HG03575 (cell line): ENCODE data around the gene HDAC11.

ENCODE experiments used
- ATAC-seq: cut with Tn5 transposase; IDR thresholded peaks from one replicate; pipeline ENCODE4 v1.9.1; 2021; ENCODE audit not compliant: unreplicated experiment, insufficient number of reproducible peaks, low FRiP score; ENCODE audit errors: extremely low read depth

HDAC11 gene

DNA sequence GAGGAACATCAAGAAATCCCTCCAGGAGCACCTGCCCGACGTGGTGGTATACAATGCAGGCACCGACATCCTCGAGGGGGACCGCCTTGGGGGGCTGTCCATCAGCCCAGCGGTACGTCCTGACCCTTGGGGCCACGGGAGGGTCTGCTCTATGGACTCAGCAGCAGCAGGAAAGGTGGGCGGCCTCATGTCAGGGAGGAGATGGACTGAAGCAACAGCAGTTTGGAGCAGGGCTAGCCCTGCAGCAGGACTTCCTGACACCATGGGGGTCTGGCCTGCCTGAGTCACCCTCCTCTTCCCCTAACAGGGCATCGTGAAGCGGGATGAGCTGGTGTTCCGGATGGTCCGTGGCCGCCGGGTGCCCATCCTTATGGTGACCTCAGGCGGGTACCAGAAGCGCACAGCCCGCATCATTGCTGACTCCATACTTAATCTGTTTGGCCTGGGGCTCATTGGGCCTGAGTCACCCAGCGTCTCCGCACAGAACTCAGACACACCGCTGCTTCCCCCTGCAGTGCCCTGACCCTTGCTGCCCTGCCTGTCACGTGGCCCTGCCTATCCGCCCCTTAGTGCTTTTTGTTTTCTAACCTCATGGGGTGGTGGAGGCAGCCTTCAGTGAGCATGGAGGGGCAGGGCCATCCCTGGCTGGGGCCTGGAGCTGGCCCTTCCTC, 24.2 kb downstream of the HDAC11 start:
- no peak for ATAC-seq

- no peak for ATAC-seq
These were observed 25.3 kb downstream of the HDAC11 start for GRCh38 chr3:13505147-13506130.

DNA sequence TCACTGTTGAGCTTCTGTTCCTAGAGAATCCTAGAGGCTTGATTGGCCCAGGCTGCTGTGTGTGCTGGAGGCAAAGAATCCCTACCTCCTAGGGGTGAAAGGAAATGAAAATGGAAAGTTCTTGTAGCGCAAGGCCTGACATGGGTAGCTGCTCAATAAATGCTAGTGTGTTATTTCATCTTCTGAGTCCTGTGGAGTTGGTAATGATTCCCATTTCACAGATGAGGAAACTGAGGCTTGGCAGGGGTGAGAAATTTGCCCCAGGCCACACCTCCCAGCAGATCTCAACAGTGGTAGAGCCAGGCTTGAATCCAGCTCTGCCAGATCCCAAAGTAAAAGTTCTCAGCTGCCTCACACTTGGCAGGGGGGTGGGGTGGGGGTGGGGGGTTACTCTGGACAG, 26.1 kb downstream of the HDAC11 start:
- ATAC-seq = no peak

DNA sequence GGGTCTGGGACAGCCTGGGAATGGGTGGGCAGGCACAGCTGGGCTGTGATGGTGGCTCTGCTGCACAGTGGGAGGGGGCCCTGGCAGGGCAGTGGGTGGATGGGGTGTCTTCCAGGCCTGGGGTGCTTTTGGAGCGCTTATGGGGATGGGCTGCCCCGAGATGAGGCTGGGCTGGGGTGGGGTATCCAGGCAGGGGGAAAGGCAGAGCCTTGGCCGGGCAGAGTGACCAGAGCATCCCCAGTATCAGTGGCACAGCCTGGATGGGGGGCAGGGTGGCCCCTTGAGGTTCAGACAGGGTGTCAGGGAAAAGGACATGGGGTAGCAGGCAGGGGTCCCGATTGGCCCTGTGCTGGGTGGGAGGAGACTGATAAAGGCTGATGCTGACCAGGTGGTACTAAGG, 26.6 kb downstream of the HDAC11 start:
- no peak for ATAC-seq

- ATAC-seq = no peak
These were observed 27.1 kb downstream of the HDAC11 start for GRCh38 chr3:13507247-13507569.

DNA sequence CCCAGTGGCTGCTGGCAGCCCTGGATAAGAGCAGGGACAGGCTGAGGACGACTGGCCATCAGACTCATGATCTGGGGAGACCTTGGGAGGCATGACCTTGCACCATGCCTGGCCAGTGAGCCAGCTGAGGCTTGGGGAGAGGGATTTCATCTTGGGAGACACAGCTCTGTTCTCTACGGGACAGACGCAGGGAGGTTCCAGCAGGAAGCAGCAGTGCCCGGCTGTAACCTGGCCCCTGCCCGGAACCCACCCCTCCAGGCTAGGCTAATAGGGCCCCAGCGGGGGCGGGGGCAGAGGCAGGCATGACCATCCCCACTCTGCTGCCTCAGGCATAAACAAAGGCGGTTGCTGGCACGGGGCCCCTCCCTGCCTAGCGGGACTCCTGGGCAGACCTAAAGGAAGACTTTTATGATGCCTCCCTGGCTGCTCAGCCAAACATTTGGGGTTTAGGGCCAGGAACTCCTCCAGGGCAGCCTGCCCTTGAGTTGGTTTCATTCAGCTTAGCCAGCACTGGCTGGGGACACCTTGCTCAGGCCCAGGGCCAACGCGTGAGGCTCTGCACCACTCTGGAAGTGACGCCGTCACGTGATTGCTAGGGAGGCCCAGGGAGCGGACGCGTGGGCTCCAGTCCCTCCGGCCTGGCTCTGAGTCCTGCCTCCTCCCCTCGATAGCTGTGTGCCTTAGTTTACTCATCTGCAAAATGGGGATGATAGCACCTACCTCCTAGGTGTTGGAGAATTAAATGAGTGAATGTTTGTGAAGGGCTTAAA, 27.6 kb downstream of the HDAC11 start:
- no peak for ATAC-seq

DNA sequence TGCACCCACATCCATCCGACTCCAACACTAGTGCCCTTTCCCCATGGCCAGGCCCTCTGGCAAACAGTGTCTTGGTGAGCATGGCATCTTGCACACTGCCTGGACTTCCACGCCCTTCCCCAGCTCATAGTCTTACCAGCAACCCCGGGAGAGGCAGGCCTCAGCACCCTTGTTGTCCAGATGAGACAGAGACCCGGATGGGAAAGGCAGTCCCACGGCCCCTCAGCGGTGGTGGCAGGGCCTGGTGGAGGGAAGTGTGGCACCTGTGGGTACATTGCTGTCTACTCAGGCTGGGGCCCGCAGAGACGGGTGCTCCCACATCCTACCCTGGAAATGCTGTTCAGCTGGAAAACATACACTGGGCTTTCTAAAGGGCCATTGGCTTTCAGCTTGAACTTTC, 28.4 kb downstream of the HDAC11 start:
- no peak for ATAC-seq

GRCh38 chr3:13509059-13509815, 29.1 kb downstream of the HDAC11 start:
- no peak for ATAC-seq

- ATAC-seq = no peak
These were observed 29.7 kb downstream of the HDAC11 start for GRCh38 chr3:13509816-13510192.

- ATAC-seq = no peak
These were observed 32.3 kb downstream of the HDAC11 start for GRCh38 chr3:13512451-13512850.

DNA sequence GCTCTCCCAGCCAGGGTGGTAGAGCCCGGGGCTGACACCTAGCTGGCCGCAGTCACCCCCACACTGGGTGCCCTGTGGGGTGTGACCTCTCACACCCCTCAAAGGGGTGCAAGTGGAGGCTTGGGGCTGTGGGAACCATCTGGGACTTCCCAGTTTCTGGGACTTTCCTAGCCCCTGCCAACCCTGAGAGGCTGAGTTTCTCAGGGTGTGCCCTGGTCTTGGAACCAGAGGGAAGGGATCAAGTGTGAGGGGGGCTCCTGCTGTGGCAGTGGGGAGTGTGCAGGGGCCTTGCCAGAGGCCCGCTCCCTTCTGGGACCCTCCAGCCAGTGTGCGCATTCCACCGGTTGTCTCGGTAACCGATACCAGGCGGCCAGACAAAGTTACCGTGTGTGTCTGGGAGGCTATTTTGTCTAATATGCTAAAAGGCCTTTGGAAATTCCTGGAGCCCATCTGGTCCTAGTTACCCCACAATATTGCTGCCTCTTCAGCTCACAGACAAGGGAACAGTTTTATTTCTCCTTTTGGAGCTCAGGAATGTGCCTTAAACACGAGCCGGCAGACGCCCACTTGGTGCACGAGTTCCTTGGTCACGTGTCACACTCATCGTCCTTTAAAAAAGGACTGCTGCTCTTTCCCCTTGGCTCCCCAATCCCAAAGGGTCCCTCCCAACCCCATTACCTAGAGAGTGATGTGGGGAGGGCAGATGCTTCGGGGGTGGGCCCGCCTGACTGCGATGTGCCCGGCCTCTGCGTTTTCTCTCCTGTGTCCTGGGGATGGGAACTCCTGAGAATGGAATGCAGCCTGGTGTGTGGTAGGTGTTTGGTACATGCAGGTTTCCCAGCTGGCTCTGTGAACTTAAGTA, 33.2 kb downstream of the HDAC11 start:
- no peak for ATAC-seq

DNA sequence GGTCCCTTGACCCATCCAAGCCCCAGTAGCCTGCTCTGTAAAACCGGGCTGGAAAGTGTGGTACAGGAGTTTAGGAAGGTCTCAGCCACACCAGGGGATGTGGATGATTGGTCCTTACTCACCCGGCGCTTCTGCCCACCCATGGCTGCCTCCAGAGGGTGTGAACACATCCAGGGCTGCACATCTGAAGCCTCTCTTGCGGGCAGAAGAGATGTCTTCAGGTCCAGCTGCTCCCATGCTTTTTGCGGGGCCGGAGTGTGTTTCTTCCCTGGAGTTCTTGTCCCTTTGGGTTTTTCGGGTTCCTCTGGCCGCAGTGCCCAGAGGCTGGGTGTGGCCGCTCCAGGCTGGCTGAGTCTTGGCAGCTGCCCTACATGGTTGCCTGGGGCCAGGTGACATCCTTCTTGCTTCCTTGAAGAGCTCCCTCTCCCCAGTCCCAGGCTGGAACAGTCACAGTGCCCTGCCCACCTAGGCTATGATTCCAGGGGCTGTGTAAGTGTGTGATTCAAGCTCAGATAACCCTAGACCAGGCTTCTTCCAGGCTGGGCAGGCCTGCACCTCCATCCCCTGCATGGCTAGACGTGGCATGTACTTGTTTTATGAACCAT, 33.9 kb downstream of the HDAC11 start:
- ATAC-seq = no peak

DNA sequence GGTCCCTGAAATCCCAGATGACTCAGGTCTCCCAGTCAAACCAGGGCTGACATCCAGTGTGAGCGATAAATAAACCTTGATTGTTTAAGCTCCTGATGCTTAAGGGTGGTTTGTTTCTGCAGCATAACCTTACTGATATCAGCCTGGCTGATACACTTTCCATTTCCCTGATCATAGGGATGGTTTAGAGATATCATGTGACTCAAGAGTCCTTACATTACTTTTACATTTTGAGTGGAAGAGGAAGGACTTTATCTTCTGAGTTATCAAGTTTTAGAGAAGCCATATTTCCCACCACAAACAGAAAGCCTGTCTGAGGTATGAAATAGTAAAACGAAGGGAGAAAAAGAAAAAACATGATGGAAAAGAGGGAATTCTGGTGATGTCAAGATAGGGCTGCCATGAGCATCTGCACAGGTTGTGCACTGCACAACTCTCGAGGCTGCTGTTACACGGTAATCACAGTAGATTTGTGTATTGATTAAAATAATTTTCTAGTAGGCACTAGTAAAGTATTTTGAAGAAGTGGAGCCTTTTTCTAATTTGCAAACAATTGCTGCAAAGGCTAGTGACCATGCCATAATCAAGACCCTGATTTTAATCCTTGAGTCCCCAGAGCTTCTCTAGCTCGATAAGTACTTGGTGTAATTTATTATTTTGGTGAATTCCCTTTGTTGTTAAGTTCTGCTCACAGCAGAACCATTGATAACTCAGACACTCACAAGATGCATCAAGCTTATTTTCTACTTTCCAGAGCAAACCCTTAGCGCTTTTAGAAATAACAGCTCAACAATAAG, 34.7 kb downstream of the HDAC11 start:
- no peak for ATAC-seq

- ATAC-seq = no peak
These were observed 36.0 kb downstream of the HDAC11 start for GRCh38 chr3:13515786-13516759.

DNA sequence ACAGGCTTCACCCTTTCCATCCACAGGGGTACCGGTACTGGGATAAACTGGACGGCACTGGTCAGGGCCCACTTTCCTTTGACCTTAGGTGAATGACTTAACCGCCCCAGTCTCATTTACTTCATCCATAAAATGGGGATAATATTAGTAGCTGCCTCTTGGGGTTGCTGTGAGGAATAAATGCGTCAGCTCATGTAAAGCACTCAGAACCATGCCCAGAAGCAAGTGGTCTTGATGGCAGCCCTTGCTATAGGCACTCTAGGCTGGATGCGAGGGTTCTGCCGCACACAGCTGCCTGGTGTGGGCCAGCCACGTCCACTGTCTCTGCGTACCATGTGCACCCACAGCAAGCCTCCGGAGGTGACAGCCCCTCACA, 36.6 kb downstream of the HDAC11 start:
- ATAC-seq = no peak
